A673 (cell line): ENCODE results near the gene E2F1. TPM values are rescaled to one million over a fixed set of nuclear protein-coding genes. Genes with fewer than 3 reads are reported as not detected.
"Not testable (repeated sequence)": the region's sequence is repeated elsewhere in the genome, so short reads cannot be mapped to it uniquely, and the experiment has no call there.

Experiments
- BruUV-seq: library from RNA; stranded (reverse); fragments of 400-500 nt; replicated peaks from 2 replicates; lab custom pipeline; 2021; lab: Mats Ljungman, UMichigan
- CTCF ChIA-PET: fragments of 300-600 bp; sonication (Branson Sonifier 250); formaldehyde crosslinking; loops from one replicate; lab custom pipeline; 2022; ENCODE audit warnings: antibody characterized with exemption; lab: Charles Lee
- POLR2A ChIA-PET: fragments of 300-600 bp; sonication (Branson Sonifier 250); formaldehyde crosslinking; loops from one replicate; lab custom pipeline; 2022; ENCODE audit warnings: antibody characterized with exemption; ENCODE audit not compliant: low non-redundant PET; lab: Charles Lee
- DNase-seq: peaks from one replicate; pipeline ENCODE4 v3.0.0-alpha.2; 2015; ENCODE audit warnings: low spot score
- H3K27ac ChIP-seq: fragments of 200-600 bp; sonication (generic); 2 replicates; pipeline ENCODE4 v1.5.1; 2016; ENCODE audit warnings: mixed run types, low read depth, mild to moderate bottlenecking, mixed read lengths, antibody characterized with exemption, low read length; ENCODE audit not compliant: poor library complexity, severe bottlenecking
- H3K27me3 ChIP-seq: fragments of 200-600 bp; sonication (generic); replicated peaks from 2 replicates; pipeline ENCODE4 v1.6.1; 2017; ENCODE audit warnings: mixed run types, low read depth, mild to moderate bottlenecking, mixed read lengths, antibody characterized with exemption, low read length; ENCODE audit not compliant: insufficient read depth, poor library complexity
- H3K36me3 ChIP-seq: fragments of 200-600 bp; sonication (generic); 2 replicates; pipeline ENCODE4 v1.6.1; 2016; ENCODE audit warnings: mixed run types, mild to moderate bottlenecking, mixed read lengths, antibody characterized with exemption, low read length; ENCODE audit not compliant: insufficient read depth, poor library complexity, severe bottlenecking
- H3K4me1 ChIP-seq: fragments of 200-600 bp; sonication (generic); 2 replicates; pipeline ENCODE4 v1.6.1; 2017; ENCODE audit warnings: mixed run types, mild to moderate bottlenecking, mixed read lengths, antibody characterized with exemption, low read length; ENCODE audit not compliant: insufficient read depth, poor library complexity, severe bottlenecking
- H3K4me3 ChIP-seq: fragments of 200-600 bp; sonication (generic); 2 replicates; pipeline ENCODE4 v1.5.1; 2016; ENCODE audit warnings: low read depth, mixed run types, mild to moderate bottlenecking, mixed read lengths, low read length; ENCODE audit not compliant: poor library complexity, severe bottlenecking
- H3K9me3 ChIP-seq: fragments of 200-600 bp; sonication (generic); 2 replicates; pipeline ENCODE4 v1.6.1; 2016; ENCODE audit warnings: mixed run types, low read depth, mild to moderate bottlenecking, mixed read lengths, antibody characterized with exemption, low read length; ENCODE audit not compliant: poor library complexity, severe bottlenecking
- CTCF ChIP-seq: fragments of 300-800, 200-600 bp; sonication (generic); conservative IDR thresholded peaks from 2 replicates; pipeline ENCODE4 v1.5.1; 2017; ENCODE audit warnings: low read depth, mild to moderate bottlenecking, antibody characterized with exemption, low read length, moderate library complexity, mixed read lengths
- EZH2 ChIP-seq: fragments of 200-600 bp; sonication (generic); IDR thresholded peaks from 2 replicates; pipeline ENCODE4 v1.6.1; 2017; ENCODE audit warnings: borderline replicate concordance, low read depth, mild to moderate bottlenecking, mixed read lengths, antibody characterized with exemption, low read length; ENCODE audit not compliant: poor library complexity, severe bottlenecking
- intact Hi-C: fragments of 100-400 bp; cut with micrococcal nuclease; formaldehyde crosslinking; loops from one replicate; pipeline ENCODE4 v1.10.0; 2022; ENCODE audit not compliant: unreplicated experiment
- total RNA-seq: library from RNA; stranded (reverse); gene quantifications from 2 replicates; pipeline ENCODE4 v1.2.3, GENCODE V29; 2021

E2F1 gene
- total RNA-seq, 1 experiment from 2014 or later, result 86.0 TPM

GRCh38 chr20:33636776-33637175 lies 49.4 kb downstream of the E2F1 start:
- H3K27me3 ChIP-seq, result no peaks in the 10 kb centered on the region
- H3K4me3 ChIP-seq, result no peak overlapping the region
- CTCF ChIA-PET, result interaction anchor here (0.5 kb wide), 1 partner anchor 16 kb away, joined by 4 read pairs; no protein-coding TSS in a partner anchor
- peaks cover 8% of the 10 kb centered on the region for H3K36me3 ChIP-seq
- no TSS peak for BruUV-seq
- no peaks in the 10 kb centered on the region for H3K9me3 ChIP-seq
- no peak overlapping the region for H3K27ac ChIP-seq
- no peaks in the 10 kb centered on the region for H3K4me1 ChIP-seq
- intact Hi-C loops, result no loop called here
- no peak for DNase-seq
- TF ChIP-seq CTCF (no peak), EZH2 (no peak)
- POLR2A ChIA-PET, result no interaction called here

GRCh38 chr20:33635341-33635740 lies 50.8 kb downstream of the E2F1 start:
- Histone ChIP-seq H3K27ac (no peak overlapping the region), H3K36me3 (peaks cover 6% of the 10 kb centered on the region), H3K9me3 (no peaks in the 10 kb centered on the region), H3K4me1 (no peaks in the 10 kb centered on the region), H3K27me3 (no peaks in the 10 kb centered on the region), H3K4me3 (no peak overlapping the region)
- DNase-seq, result no peak
- CTCF ChIA-PET, result no interaction called here
- BruUV-seq, result no TSS peak
- intact Hi-C loops, result no loop called here
- POLR2A ChIA-PET, result no interaction called here
- no peak for TF ChIP-seq CTCF
- TF ChIP-seq EZH2, result no peak

- BruUV-seq, H3K9me3 ChIP-seq, H3K4me1 ChIP-seq, H3K27ac ChIP-seq, H3K36me3 ChIP-seq, CTCF ChIA-PET, DNase-seq, H3K27me3 ChIP-seq, H3K4me3 ChIP-seq, POLR2A ChIA-PET, intact Hi-C loops: not testable (repeated sequence)
These were observed 54.3 kb downstream of the E2F1 start for GRCh38 chr20:33631910-33632309.

- Histone ChIP-seq H3K36me3 (peaks cover 4% of the 10 kb centered on the region), H3K27ac (no peak overlapping the region), H3K4me3 (no peak overlapping the region), H3K9me3 (no peaks in the 10 kb centered on the region), H3K27me3 (no peaks in the 10 kb centered on the region), H3K4me1 (no peaks in the 10 kb centered on the region)
- no peak for TF ChIP-seq EZH2
- TF ChIP-seq CTCF, result no peak
- ChIA-PET POLR2A (no interaction called here), CTCF (no interaction called here)
- intact Hi-C loops, result no loop called here
- no peak for DNase-seq
- BruUV-seq, result no TSS peak
These were observed 55.7 kb downstream of the E2F1 start for GRCh38 chr20:33630507-33630906.
